GM12878 (cell line): ENCODE data around the gene RFXANK. TPM values are rescaled to one million over a fixed set of nuclear protein-coding genes. Genes with fewer than 3 reads are reported as not detected.

Experiments used
- BHLHE40 ChIP-seq, 2 experiments: fragments of 450-650 bp in 1 of 2; IDR thresholded peaks; 2 replicates each; pipeline ENCODE4 v1.6.1; 2011 to 2017; ENCODE audit warnings: low read depth in 2 of 2, borderline replicate concordance in 1 of 2, improper control_type of control experiment in 1 of 2, low read length in 1 of 2, mild to moderate bottlenecking in 1 of 2
- ESRRA ChIP-seq: IDR thresholded peaks from 2 replicates; pipeline ENCODE4 v1.6.1; 2012; ENCODE audit warnings: mild to moderate bottlenecking, low read length, improper control_type of control experiment
- IKZF1 ChIP-seq: fragments of 450-650 bp; conservative IDR thresholded peaks from 2 replicates; pipeline ENCODE4 v1.6.1; 2017; ENCODE audit warnings: antibody characterized with exemption, mild to moderate bottlenecking
- IRF4 ChIP-seq: IDR thresholded peaks from 2 replicates; pipeline ENCODE4 v1.6.1; 2011; ENCODE audit warnings: low read depth, low read length
- MEF2B ChIP-seq: fragments of 450-650 bp; IDR thresholded peaks from 2 replicates; pipeline ENCODE4 v1.6.1; 2018; ENCODE audit warnings: mild to moderate bottlenecking, moderate library complexity; ENCODE audit not compliant: partially characterized antibody, poor library complexity, severe bottlenecking
- MTA2 ChIP-seq: fragments of 450-650 bp; IDR thresholded peaks from 2 replicates; pipeline ENCODE4 v1.6.1; 2016; ENCODE audit warnings: low read depth, mild to moderate bottlenecking, moderate library complexity
- MTA3 ChIP-seq: IDR thresholded peaks from 2 replicates; pipeline ENCODE4 v1.6.1; 2012; ENCODE audit warnings: low read length, inconsistent platforms, borderline replicate concordance
- NBN ChIP-seq: fragments of 450-650 bp; IDR thresholded peaks from 2 replicates; pipeline ENCODE4 v1.6.1; 2016
- NFYA ChIP-seq: IDR thresholded peaks from 2 replicates; pipeline ENCODE4 v1.6.1; 2011; ENCODE audit warnings: low read depth, mild to moderate bottlenecking, low read length, improper control_type of control experiment, borderline replicate concordance
- NR2C1 ChIP-seq: fragments of 450-650 bp; IDR thresholded peaks from 2 replicates; pipeline ENCODE4 v1.6.1; 2017; ENCODE audit warnings: antibody characterized with exemption, mild to moderate bottlenecking, moderate library complexity
- SREBF1 ChIP-seq: IDR thresholded peaks from 2 replicates; pipeline ENCODE4 v1.6.1; 2012; ENCODE audit warnings: mild to moderate bottlenecking, low read length
- SUPT20H ChIP-seq: IDR thresholded peaks from 2 replicates; pipeline ENCODE4 v1.6.1; 2011; ENCODE audit warnings: low read depth, mild to moderate bottlenecking, low read length, moderate library complexity, borderline replicate concordance; ENCODE audit not compliant: control insufficient read depth
- YY1 ChIP-seq: IDR thresholded peaks from 2 replicates; pipeline ENCODE4 v1.6.1; 2011; ENCODE audit warnings: low read depth, mild to moderate bottlenecking, low read length
- polyA plus RNA-seq, 11 experiments: library from polyadenylated mRNA; depleted of rRNA in 4 of 11; unstranded in 6 of 11; stranded (reverse) in 5 of 11; fragments of >200 nt; fragmentation: Nextera tagmentation in 4 of 11; fragmentation: Illumina TruSeq in 1 of 11; extraction: Ambion mirVana in 4 of 11; extraction: Trizol in 1 of 11; gene quantifications; 1 replicate in 1 of 11; 2 replicates in 10 of 11; pipeline versions ENCODE4 v1.2.1 to v1.2.3, GENCODE V29; 2011 to 2016; ENCODE audit warnings: inconsistent platforms in 2 of 11, missing spikeins in 2 of 11, low read depth in 1 of 11
- total RNA-seq, 4 experiments: library from RNA; depleted of rRNA in 3 of 4; stranded (reverse); fragments of >200 nt in 3 of 4; fragmentation: Illumina TruSeq in 1 of 4; extraction: Trizol in 1 of 4; gene quantifications; 2 replicates each; pipeline versions ENCODE4 v1.2.1 to v1.2.3, GENCODE V29; 2013 to 2021
- TF ChIP-seq, protein P1 (sequence below), 3 experiments: IDR thresholded peaks in 2 of 3; conservative IDR thresholded peaks in 1 of 3; 2 replicates each; pipeline ENCODE4 v1.5.1; 2011; ENCODE audit warnings: low read depth in 3 of 3, low read length in 3 of 3, mild to moderate bottlenecking in 3 of 3, control low read depth in 2 of 3, moderate library complexity in 2 of 3, inconsistent platforms in 1 of 3, mixed read lengths in 1 of 3; ENCODE audit not compliant: control insufficient read depth in 2 of 3, insufficient read depth in 1 of 3; ENCODE audit errors: extremely low read depth in 1 of 3
- TF ChIP-seq, protein P2 (sequence below): fragments of 450-650 bp; IDR thresholded peaks from 2 replicates; pipeline ENCODE4 v1.6.1; 2014; ENCODE audit warnings: mild to moderate bottlenecking
- TF ChIP-seq, protein P3 (sequence below): fragments of 450-650 bp; formaldehyde crosslinking; IDR thresholded peaks from 2 replicates; pipeline ENCODE4 v1.5.0; 2022; ENCODE audit warnings: mild to moderate bottlenecking, missing genetic modification characterization
- TF ChIP-seq, protein P4 (sequence below): fragments of 450-650 bp; IDR thresholded peaks from 2 replicates; pipeline ENCODE4 v1.6.1; 2017; ENCODE audit warnings: mild to moderate bottlenecking, moderate library complexity

Gene RFXANK
- total and polyA plus RNA-seq, 10 of the 15 experiments (the other 5 are each of a cell fraction or from before 2014, with no cell fraction given): 70.8 to 125 (median 95.7) TPM

DNA sequence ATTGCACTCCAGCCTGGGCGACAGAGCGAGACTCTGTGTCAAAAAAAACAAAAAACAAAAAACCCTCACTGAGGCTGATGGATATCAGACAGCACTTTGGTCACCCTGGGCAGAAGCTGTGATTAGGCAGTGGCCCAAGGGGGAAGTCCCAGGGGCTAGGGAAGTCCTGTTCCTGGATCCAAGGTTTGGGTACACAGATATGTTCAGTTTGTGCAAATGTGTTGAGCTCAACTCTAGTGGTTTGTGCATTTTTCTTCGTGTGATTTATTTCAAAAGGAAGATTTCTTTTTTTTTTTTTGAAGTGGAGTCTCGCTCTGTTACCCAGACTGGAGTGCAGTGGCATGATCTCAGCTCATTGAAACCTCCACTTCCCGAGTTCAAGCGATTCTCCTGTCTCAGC lies 34.2 kb upstream of the RFXANK start (continued):
- TF ChIP-seq, protein P1, sequence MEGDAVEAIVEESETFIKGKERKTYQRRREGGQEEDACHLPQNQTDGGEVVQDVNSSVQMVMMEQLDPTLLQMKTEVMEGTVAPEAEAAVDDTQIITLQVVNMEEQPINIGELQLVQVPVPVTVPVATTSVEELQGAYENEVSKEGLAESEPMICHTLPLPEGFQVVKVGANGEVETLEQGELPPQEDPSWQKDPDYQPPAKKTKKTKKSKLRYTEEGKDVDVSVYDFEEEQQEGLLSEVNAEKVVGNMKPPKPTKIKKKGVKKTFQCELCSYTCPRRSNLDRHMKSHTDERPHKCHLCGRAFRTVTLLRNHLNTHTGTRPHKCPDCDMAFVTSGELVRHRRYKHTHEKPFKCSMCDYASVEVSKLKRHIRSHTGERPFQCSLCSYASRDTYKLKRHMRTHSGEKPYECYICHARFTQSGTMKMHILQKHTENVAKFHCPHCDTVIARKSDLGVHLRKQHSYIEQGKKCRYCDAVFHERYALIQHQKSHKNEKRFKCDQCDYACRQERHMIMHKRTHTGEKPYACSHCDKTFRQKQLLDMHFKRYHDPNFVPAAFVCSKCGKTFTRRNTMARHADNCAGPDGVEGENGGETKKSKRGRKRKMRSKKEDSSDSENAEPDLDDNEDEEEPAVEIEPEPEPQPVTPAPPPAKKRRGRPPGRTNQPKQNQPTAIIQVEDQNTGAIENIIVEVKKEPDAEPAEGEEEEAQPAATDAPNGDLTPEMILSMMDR (IDR thresholded peaks at IDR 0.05 in 2 of 3, conservative IDR thresholded peaks at IDR 0.05 in 1 of 3; ENCODE audit: control insufficient read depth in 2 of 3, extremely low read depth in 1 of 3, insufficient read depth in 1 of 3, low read depth in 3 of 3, low read length in 3 of 3): no peak
- TF ChIP-seq YY1: no peak
- no peak for TF ChIP-seq ESRRA
- no peak for TF ChIP-seq NR2C1
- TF ChIP-seq MTA3: no peak
- no peak for TF ChIP-seq NFYA
- TF ChIP-seq NBN: peak; percentile 67; the same call in 1 of the 2 replicates
- TF ChIP-seq, protein P2, sequence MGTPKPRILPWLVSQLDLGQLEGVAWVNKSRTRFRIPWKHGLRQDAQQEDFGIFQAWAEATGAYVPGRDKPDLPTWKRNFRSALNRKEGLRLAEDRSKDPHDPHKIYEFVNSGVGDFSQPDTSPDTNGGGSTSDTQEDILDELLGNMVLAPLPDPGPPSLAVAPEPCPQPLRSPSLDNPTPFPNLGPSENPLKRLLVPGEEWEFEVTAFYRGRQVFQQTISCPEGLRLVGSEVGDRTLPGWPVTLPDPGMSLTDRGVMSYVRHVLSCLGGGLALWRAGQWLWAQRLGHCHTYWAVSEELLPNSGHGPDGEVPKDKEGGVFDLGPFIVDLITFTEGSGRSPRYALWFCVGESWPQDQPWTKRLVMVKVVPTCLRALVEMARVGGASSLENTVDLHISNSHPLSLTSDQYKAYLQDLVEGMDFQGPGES: no peak
- TF ChIP-seq MEF2B: peak; percentile 14
- no peak for TF ChIP-seq IRF4
- TF ChIP-seq, protein P3, sequence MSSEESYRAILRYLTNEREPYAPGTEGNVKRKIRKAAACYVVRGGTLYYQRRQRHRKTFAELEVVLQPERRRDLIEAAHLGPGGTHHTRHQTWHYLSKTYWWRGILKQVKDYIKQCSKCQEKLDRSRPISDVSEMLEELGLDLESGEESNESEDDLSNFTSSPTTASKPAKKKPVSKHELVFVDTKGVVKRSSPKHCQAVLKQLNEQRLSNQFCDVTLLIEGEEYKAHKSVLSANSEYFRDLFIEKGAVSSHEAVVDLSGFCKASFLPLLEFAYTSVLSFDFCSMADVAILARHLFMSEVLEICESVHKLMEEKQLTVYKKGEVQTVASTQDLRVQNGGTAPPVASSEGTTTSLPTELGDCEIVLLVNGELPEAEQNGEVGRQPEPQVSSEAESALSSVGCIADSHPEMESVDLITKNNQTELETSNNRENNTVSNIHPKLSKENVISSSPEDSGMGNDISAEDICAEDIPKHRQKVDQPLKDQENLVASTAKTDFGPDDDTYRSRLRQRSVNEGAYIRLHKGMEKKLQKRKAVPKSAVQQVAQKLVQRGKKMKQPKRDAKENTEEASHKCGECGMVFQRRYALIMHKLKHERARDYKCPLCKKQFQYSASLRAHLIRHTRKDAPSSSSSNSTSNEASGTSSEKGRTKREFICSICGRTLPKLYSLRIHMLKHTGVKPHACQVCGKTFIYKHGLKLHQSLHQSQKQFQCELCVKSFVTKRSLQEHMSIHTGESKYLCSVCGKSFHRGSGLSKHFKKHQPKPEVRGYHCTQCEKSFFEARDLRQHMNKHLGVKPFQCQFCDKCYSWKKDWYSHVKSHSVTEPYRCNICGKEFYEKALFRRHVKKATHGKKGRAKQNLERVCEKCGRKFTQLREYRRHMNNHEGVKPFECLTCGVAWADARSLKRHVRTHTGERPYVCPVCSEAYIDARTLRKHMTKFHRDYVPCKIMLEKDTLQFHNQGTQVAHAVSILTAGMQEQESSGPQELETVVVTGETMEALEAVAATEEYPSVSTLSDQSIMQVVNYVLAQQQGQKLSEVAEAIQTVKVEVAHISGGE (CRISPR knock-in tag): no peak
- TF ChIP-seq BHLHE40 (IDR thresholded peaks at IDR 0.05; ENCODE audit: borderline replicate concordance in 1 of 2, low read depth in 2 of 2, low read length in 1 of 2): peak in 1 of 2 experiments; percentile 20; a peak in 1 of 4 replicates
- no peak for TF ChIP-seq SUPT20H
- peak; percentile 53; the same call in 1 of the 2 replicates for TF ChIP-seq MTA2
- TF ChIP-seq SREBF1: no peak
- TF ChIP-seq, protein P4, sequence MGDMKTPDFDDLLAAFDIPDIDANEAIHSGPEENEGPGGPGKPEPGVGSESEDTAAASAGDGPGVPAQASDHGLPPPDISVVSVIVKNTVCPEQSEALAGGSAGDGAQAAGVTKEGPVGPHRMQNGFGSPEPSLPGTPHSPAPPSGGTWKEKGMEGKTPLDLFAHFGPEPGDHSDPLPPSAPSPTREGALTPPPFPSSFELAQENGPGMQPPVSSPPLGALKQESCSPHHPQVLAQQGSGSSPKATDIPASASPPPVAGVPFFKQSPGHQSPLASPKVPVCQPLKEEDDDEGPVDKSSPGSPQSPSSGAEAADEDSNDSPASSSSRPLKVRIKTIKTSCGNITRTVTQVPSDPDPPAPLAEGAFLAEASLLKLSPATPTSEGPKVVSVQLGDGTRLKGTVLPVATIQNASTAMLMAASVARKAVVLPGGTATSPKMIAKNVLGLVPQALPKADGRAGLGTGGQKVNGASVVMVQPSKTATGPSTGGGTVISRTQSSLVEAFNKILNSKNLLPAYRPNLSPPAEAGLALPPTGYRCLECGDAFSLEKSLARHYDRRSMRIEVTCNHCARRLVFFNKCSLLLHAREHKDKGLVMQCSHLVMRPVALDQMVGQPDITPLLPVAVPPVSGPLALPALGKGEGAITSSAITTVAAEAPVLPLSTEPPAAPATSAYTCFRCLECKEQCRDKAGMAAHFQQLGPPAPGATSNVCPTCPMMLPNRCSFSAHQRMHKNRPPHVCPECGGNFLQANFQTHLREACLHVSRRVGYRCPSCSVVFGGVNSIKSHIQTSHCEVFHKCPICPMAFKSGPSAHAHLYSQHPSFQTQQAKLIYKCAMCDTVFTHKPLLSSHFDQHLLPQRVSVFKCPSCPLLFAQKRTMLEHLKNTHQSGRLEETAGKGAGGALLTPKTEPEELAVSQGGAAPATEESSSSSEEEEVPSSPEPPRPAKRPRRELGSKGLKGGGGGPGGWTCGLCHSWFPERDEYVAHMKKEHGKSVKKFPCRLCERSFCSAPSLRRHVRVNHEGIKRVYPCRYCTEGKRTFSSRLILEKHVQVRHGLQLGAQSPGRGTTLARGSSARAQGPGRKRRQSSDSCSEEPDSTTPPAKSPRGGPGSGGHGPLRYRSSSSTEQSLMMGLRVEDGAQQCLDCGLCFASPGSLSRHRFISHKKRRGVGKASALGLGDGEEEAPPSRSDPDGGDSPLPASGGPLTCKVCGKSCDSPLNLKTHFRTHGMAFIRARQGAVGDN: peak; percentile 44; the same call in 1 of the 2 replicates
- peak; percentile 67 for TF ChIP-seq IKZF1
